GM21390 (cell line): Measurements from ENCODE around the gene GPR101.

Source experiments
- ATAC-seq: cut with Tn5 transposase; IDR thresholded peaks from one replicate; pipeline ENCODE4 v1.9.1; 2021; ENCODE audit not compliant: unreplicated experiment

GPR101 gene

GRCh38 chrX:137033774-137034507, at the start of gene GPR101:
Gene GPR101 (minus strand): TSS chrX:137033995. CDS start chrX:137031674, 2,321 bp downstream.
- ATAC-seq, result no peak

- ATAC-seq, result no peak
Observed at GRCh38 chrX:137081239-137081638, 47.4 kb upstream of the GPR101 start.

- ATAC-seq, result no peak
Observed at GRCh38 chrX:137072396-137072795, 38.6 kb upstream of the GPR101 start.

- no peak for ATAC-seq
Observed at GRCh38 chrX:137071596-137071995, 37.8 kb upstream of the GPR101 start.

- no peak for ATAC-seq
Observed at GRCh38 chrX:137067147-137067546, 33.4 kb upstream of the GPR101 start.

- no peak for ATAC-seq
Observed at GRCh38 chrX:137062915-137063617, 29.3 kb upstream of the GPR101 start.

- no peak for ATAC-seq
Observed at GRCh38 chrX:137058339-137059127, 24.7 kb upstream of the GPR101 start.

- peak; percentile 26 for ATAC-seq
Observed at GRCh38 chrX:137052643-137053235, 18.9 kb upstream of the GPR101 start.

GRCh38 chrX:137051978-137052642, 18.3 kb upstream of the GPR101 start:
- peak; percentile 100 for ATAC-seq

GRCh38 chrX:137044893-137045292, 11.1 kb upstream of the GPR101 start:
- no peak for ATAC-seq

- no peak for ATAC-seq
Observed at GRCh38 chrX:137043736-137044135, 9.9 kb upstream of the GPR101 start.

GRCh38 chrX:137041329-137041728, 7.5 kb upstream of the GPR101 start:
- no peak for ATAC-seq

GRCh38 chrX:137040113-137040794, 6.5 kb upstream of the GPR101 start:
- ATAC-seq, result no peak

- ATAC-seq, result no peak
Observed at GRCh38 chrX:137034508-137034872, 695 bp upstream of the GPR101 start.

- ATAC-seq, result no peak
Observed at GRCh38 chrX:137032841-137033773, 688 bp downstream of the GPR101 start.

GRCh38 chrX:137032341-137032694, 1.5 kb downstream of the GPR101 start:
- ATAC-seq, result peak; percentile 6

GRCh38 chrX:137031517-137032340, 2.1 kb downstream of the GPR101 start:
- peak; percentile 82 for ATAC-seq

- ATAC-seq, result no peak
Observed at GRCh38 chrX:137031039-137031438, 2.8 kb downstream of the GPR101 start.
